HUES48 (cell line): Measurements from ENCODE around the gene ADGRB3.

Experiments
- H3K27ac ChIP-seq: one replicate; pipeline ENCODE4 v1.7.0; 2013; ENCODE audit warnings: low read depth, low read length, inconsistent platforms
- H3K27me3 ChIP-seq: 2 replicates; pipeline ENCODE4 v1.6.1; 2013; ENCODE audit warnings: mild to moderate bottlenecking, low read length; ENCODE audit not compliant: control insufficient read depth, insufficient read depth
- H3K36me3 ChIP-seq: 2 replicates; pipeline ENCODE4 v1.6.1; 2013; ENCODE audit warnings: low read length; ENCODE audit not compliant: control insufficient read depth, insufficient read depth
- H3K4me1 ChIP-seq: 2 replicates; pipeline ENCODE4 v1.6.1; 2013; ENCODE audit warnings: mild to moderate bottlenecking, low read length; ENCODE audit not compliant: control insufficient read depth, insufficient read depth
- H3K4me3 ChIP-seq: 2 replicates; pipeline ENCODE4 v1.5.1; 2013; ENCODE audit warnings: mild to moderate bottlenecking, low read depth, low read length
- H3K9ac ChIP-seq: 2 replicates; pipeline ENCODE4 v1.6.1; 2013; ENCODE audit warnings: mild to moderate bottlenecking, low read depth, low read length, moderate library complexity
- H3K9me3 ChIP-seq: 2 replicates; pipeline ENCODE4 v1.6.1; 2013; ENCODE audit warnings: low read length; ENCODE audit not compliant: control insufficient read depth, insufficient read depth

Gene ADGRB3

GRCh38 chr6:68649669-68650068 lies 14.6 kb downstream of the ADGRB3 start:
- Histone ChIP-seq H3K27ac (no peak overlapping the region), H3K4me1 (no peaks in the 10 kb centered on the region; the same call in 1 of the 2 replicates), H3K9ac (no peak overlapping the region), H3K36me3 (no peaks in the 10 kb centered on the region), H3K9me3 (no peaks in the 10 kb centered on the region), H3K4me3 (no peak overlapping the region), H3K27me3 (no peaks in the 10 kb centered on the region)

- no peaks in the 10 kb centered on the region for H3K36me3 ChIP-seq
- no peaks in the 10 kb centered on the region for H3K9me3 ChIP-seq
- no peak overlapping the region for H3K9ac ChIP-seq
- H3K27me3 ChIP-seq: no peaks in the 10 kb centered on the region
- no peak overlapping the region for H3K27ac ChIP-seq
- H3K4me3 ChIP-seq: no peak overlapping the region
- no peaks in the 10 kb centered on the region; the same call in 1 of the 2 replicates for H3K4me1 ChIP-seq
These were observed 15.1 kb downstream of the ADGRB3 start for GRCh38 chr6:68650142-68650541.

GRCh38 chr6:68651011-68651985 lies 16.2 kb downstream of the ADGRB3 start:
- H3K36me3 ChIP-seq: no peaks in the 10 kb centered on the region
- no peak overlapping the region for H3K4me3 ChIP-seq
- H3K27ac ChIP-seq: no peak overlapping the region
- no peaks in the 10 kb centered on the region for H3K27me3 ChIP-seq
- no peaks in the 10 kb centered on the region for H3K9me3 ChIP-seq
- H3K4me1 ChIP-seq: no peaks in the 10 kb centered on the region; the same call in 1 of the 2 replicates
- no peak overlapping the region for H3K9ac ChIP-seq

GRCh38 chr6:68652117-68652536 lies 17.0 kb downstream of the ADGRB3 start:
- Histone ChIP-seq H3K4me3 (no peak overlapping the region), H3K27me3 (no peaks in the 10 kb centered on the region), H3K9ac (no peak overlapping the region), H3K36me3 (no peaks in the 10 kb centered on the region), H3K4me1 (no peaks in the 10 kb centered on the region; the same call in 1 of the 2 replicates), H3K9me3 (no peaks in the 10 kb centered on the region), H3K27ac (no peak overlapping the region)

GRCh38 chr6:68653074-68653705 lies 18.1 kb downstream of the ADGRB3 start:
- Histone ChIP-seq H3K27me3 (no peaks in the 10 kb centered on the region), H3K4me3 (no peak overlapping the region), H3K9ac (no peak overlapping the region)

GRCh38 chr6:68653706-68654089 lies 18.6 kb downstream of the ADGRB3 start:
- Histone ChIP-seq H3K27ac (no peak overlapping the region), H3K36me3 (no peaks in the 10 kb centered on the region), H3K9me3 (no peaks in the 10 kb centered on the region), H3K4me3 (no peak overlapping the region), H3K9ac (no peak overlapping the region), H3K4me1 (no peaks in the 10 kb centered on the region; the same call in 1 of the 2 replicates), H3K27me3 (no peaks in the 10 kb centered on the region)

More at GRCh38 chr6:68653074-68653705, 18.1 kb downstream of the ADGRB3 start:
- H3K36me3 ChIP-seq: no peaks in the 10 kb centered on the region
- no peak overlapping the region for H3K27ac ChIP-seq
- no peaks in the 10 kb centered on the region for H3K9me3 ChIP-seq
- no peaks in the 10 kb centered on the region; the same call in 1 of the 2 replicates for H3K4me1 ChIP-seq

- Histone ChIP-seq H3K36me3 (no peaks in the 10 kb centered on the region), H3K4me3 (no peak overlapping the region), H3K4me1 (no peaks in the 10 kb centered on the region; the same call in 1 of the 2 replicates), H3K27ac (no peak overlapping the region), H3K9ac (no peak overlapping the region), H3K27me3 (no peaks in the 10 kb centered on the region), H3K9me3 (no peaks in the 10 kb centered on the region)
These were observed 19.1 kb downstream of the ADGRB3 start for GRCh38 chr6:68654134-68654533.

GRCh38 chr6:68655028-68655427 lies 19.9 kb downstream of the ADGRB3 start:
- Histone ChIP-seq H3K9me3 (no peaks in the 10 kb centered on the region), H3K27ac (no peak overlapping the region), H3K9ac (no peak overlapping the region), H3K4me3 (no peak overlapping the region), H3K36me3 (no peaks in the 10 kb centered on the region), H3K27me3 (no peaks in the 10 kb centered on the region), H3K4me1 (no peaks in the 10 kb centered on the region)

GRCh38 chr6:68657374-68658139 lies 22.5 kb downstream of the ADGRB3 start:
- H3K4me1 ChIP-seq: no peaks in the 10 kb centered on the region
- H3K27ac ChIP-seq: no peak overlapping the region
- H3K9me3 ChIP-seq: no peaks in the 10 kb centered on the region
- H3K4me3 ChIP-seq: no peak overlapping the region
- H3K27me3 ChIP-seq: no peaks in the 10 kb centered on the region
- H3K36me3 ChIP-seq: no peaks in the 10 kb centered on the region
- no peak overlapping the region for H3K9ac ChIP-seq

GRCh38 chr6:68658338-68658737 lies 23.3 kb downstream of the ADGRB3 start:
- Histone ChIP-seq H3K36me3 (no peaks in the 10 kb centered on the region), H3K27me3 (no peaks in the 10 kb centered on the region), H3K9me3 (no peaks in the 10 kb centered on the region), H3K4me3 (no peak overlapping the region), H3K9ac (no peak overlapping the region), H3K27ac (no peak overlapping the region), H3K4me1 (no peaks in the 10 kb centered on the region)
